ENCODE measurements around the gene LARGE2.

DNA sequence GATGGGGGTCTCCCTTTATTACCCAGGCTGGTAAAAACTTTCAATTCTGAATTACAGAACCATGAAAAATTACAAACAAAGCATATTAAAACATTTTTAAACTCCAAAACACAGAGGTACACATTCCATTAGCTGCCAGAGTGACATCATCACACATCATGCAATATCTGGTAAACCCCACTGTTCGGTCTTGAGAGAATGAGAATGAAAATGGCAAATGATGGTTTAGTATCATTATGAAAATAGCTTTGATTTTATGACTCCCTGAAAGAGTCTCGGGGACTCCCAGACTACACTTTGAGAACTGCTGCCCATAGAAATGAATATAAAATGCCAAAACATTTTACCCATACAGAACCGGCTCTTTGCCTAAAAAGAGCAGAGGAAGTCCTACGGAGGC is 18.8 kb downstream of the LARGE2 start:
- TF ChIP-seq EZH2 (IDR thresholded peaks at IDR 0.05; ENCODE audit: insufficient read depth, poor library complexity, severe bottlenecking), result no peak
- no peak for TF ChIP-seq EZH2phosphoT487 (IDR thresholded peaks at IDR 0.05; ENCODE audit: insufficient read depth, low read depth)

Data from GM23248 (cell line).